ENCODE measurements around the gene PRR20A.
"Not testable (repeated sequence)": the region's sequence is repeated elsewhere in the genome, so short reads cannot be mapped to it uniquely, and the experiment has no call there.

Gene PRR20A

DNA sequence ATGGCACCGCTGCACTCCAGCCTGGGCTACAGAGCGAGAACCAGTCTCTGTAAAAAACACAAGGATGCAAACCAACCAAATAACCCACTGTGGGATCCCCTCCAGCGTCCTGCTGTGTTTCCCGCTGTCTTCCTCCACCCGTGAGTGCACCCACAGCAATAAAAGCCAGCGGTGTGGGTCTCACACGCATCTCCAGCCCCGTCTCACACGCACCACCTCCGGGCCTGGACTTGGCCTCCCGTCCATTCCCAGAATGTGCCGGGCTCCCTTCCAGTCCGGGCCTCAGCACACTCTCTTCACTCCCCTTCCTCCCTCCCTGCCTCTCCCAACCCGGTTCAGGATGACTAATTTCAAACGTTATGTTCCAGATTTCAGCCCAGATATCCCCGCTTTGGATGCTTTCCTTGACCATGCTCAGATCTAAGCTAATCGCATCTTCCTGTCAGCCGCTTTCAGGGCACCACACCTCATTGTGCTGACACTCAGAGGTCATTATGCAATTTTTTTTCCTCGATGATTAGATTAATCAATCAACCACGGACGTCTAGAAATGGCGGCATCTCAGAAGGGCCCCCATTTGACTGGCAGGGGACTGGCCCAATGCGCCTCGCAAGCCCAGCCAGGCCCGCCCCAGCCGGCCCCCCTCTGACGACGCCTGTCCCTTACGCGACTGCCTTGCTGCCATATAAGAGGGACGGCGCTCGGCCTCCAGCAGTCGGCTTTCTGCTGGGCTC lies at the start of gene PRR20A:
Gene PRR20A (plus strand): TSS at position 684 of the 734 bp plus-strand sequence. CDS start 387 bp downstream, outside the sequence.
- DNase-seq, result not testable (repeated sequence)

DNA sequence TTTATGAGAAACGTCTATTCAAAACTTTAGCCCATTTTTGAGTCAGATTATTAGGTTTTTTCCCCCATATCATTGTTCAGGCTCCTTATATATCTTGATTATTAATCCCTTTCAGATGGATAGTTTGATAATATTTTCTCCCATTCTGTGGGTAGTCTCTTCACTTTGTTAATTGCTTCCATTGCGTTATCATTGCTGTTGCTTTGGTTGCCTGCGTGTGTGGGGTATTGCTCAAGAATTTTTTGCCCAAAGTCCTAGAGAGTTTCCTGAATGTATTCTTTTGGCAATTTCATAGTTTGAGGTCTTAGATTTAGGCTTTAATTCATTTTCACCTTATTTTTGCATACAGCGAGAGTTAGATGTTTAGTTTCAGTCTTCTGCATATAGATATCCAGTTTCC lies 25.8 kb upstream of the PRR20A start:
- no peak for DNase-seq

DNA sequence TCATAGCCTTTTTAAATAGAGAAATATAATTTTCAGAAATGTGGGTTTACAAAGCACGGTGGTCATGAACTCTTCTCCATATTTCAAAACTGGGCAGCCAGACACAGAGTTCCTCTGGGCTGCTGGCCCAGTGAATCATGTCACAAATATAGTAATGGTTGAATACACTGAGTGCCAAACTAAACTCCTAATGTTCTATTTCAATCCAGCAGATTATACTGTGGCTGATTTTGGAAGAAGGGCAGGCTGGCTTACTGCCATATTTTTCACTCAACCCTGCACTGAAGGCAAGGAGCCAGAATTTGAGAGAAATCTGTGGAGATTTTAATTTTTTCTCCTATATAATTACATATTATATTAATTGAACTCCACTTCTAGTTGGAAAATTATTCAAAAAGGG lies 17.0 kb upstream of the PRR20A start:
- no peak for DNase-seq

DNA sequence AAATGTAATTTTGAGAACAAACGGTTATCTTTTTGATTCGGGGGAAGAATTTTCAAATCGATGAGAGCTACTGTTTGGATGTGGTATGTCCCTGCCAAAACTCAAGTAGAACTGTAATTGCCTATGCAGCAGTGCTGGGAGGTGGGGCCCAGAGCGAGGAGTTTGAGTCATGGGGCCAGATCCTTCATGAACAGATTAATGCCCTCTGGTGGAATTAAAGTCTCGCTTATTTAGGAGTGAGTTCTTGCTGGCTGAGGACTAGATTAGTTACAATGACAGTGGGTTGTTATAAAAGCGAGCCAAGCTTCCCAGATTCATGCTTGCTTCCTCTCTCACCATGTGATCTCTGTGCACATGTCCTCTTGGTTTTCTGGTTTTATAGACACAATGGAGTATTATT lies 11.8 kb upstream of the PRR20A start:
- no peak for DNase-seq

DNA sequence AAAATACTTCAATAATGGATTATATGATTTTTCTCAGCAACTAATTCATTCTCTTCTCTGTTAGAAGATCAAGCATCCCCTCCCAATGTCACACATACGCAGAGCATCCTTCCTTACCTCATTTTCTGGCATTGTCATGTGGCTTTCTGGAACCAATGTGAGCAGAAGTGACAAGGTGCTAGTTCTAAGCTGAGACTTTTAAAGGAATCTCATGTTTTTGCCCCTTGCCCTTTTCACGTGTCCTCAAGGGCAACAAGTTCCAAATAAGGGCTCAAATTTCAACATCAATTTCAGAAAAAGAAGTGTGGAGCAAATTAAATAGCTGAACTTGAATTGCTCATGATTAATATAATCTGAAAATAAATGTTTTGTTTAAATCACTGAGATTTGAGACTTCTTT lies 4.6 kb upstream of the PRR20A start:
- no peak for DNase-seq

DNA sequence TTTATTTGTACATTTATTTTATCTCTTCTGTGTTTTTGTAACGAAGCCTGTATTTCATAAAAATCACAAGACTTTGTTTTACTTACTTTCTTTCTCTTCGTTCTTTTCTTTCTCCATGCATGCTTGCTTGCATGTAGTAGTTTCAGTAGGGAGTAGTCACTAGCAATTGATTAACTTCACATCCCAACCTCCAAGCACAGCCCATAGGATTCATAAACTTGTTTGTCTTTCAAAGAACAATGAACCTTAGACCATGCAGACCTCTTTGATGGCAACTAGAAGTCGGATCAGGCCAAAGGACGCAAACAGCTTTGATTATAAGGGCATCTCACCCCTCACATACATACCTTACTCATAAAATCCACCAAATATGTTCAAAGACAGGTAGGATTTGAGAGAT lies 3.1 kb upstream of the PRR20A start:
- DNase-seq, result no peak

DNA sequence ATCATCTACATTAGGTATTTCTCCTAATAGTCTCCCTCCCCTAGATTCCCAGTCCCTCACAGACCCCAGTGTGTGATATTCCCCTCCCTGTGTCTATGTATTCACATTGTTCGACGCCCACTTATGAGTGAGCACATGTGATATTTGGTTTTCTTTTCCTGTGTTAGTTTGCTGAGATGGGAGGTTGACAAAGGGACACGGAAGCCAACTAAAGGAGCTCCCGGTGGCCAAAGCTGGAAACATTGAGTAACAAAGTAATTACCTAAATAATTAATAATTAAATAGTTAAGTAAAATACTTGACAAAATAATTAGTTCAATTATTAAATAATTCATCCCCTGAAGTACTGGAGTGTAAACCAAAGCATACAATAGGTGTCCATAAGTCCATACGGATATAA lies 1.7 kb upstream of the PRR20A start:
- no peak for DNase-seq

DNA sequence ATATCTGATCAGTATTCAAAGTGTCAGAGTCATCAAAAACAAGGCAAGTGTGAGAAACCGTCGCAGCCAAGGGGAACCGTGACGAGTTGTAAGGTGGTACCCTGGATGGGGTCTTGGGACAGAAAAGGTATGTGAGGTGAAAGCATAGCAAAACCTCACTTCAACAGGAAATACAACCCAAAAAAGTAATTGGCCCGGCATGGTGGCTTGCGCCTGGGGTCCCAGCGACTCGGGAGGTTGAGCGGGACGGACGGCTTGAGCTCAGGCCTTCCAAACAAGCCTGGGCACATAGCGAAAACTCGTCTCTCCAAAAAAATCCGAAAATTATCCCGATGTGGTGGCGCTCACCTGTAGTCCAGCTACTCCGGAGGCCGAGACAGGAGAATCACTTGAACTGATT lies 937 bp upstream of the PRR20A start:
- not testable (repeated sequence) for DNase-seq

DNA sequence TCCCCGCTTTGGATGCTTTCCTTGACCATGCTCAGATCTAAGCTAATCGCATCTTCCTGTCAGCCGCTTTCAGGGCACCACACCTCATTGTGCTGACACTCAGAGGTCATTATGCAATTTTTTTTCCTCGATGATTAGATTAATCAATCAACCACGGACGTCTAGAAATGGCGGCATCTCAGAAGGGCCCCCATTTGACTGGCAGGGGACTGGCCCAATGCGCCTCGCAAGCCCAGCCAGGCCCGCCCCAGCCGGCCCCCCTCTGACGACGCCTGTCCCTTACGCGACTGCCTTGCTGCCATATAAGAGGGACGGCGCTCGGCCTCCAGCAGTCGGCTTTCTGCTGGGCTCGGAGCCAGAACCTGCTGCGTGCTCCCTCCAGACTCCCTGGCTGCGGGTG lies 6.5 kb downstream of the PRR20A start, which contains the start of gene PRR20B:
Gene PRR20B (plus strand): TSS at position 301 of the 400 bp plus-strand sequence. CDS start 387 bp downstream, outside the sequence.
- not testable (repeated sequence) for DNase-seq

DNA sequence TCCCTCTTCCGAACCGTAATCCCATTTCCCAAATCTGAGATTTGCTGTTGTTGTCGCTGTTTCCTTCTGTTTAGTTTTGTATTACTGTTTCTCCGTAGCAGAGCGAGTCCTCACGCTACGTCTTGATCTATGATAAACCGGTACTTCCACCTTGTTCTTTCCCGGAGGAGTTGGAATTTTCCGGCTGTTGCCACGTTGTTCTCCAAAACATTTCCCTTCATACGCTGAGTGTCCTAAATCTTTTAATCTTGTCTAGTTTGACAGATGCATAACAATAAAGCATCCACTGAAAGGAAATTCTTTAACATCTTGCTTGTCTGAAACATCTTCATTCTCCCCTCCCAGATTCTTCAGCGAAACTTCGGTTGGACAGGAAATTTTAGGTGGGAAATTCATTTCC lies 7.4 kb downstream of the PRR20A start:
- not testable (repeated sequence) for DNase-seq

DNA sequence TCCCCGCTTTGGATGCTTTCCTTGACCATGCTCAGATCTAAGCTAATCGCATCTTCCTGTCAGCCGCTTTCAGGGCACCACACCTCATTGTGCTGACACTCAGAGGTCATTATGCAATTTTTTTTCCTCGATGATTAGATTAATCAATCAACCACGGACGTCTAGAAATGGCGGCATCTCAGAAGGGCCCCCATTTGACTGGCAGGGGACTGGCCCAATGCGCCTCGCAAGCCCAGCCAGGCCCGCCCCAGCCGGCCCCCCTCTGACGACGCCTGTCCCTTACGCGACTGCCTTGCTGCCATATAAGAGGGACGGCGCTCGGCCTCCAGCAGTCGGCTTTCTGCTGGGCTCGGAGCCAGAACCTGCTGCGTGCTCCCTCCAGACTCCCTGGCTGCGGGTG lies 13.0 kb downstream of the PRR20A start, which contains the start of gene PRR20C:
Gene PRR20C (plus strand): TSS at position 301 of the 400 bp plus-strand sequence. CDS start 387 bp downstream, outside the sequence.
- not testable (repeated sequence) for DNase-seq

DNA sequence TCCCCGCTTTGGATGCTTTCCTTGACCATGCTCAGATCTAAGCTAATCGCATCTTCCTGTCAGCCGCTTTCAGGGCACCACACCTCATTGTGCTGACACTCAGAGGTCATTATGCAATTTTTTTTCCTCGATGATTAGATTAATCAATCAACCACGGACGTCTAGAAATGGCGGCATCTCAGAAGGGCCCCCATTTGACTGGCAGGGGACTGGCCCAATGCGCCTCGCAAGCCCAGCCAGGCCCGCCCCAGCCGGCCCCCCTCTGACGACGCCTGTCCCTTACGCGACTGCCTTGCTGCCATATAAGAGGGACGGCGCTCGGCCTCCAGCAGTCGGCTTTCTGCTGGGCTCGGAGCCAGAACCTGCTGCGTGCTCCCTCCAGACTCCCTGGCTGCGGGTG lies 19.6 kb downstream of the PRR20A start, which contains the start of gene PRR20D:
Gene PRR20D (plus strand): TSS at position 301 of the 400 bp plus-strand sequence. CDS start 387 bp downstream, outside the sequence.
- DNase-seq, result not testable (repeated sequence)

DNA sequence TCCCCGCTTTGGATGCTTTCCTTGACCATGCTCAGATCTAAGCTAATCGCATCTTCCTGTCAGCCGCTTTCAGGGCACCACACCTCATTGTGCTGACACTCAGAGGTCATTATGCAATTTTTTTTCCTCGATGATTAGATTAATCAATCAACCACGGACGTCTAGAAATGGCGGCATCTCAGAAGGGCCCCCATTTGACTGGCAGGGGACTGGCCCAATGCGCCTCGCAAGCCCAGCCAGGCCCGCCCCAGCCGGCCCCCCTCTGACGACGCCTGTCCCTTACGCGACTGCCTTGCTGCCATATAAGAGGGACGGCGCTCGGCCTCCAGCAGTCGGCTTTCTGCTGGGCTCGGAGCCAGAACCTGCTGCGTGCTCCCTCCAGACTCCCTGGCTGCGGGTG lies 26.2 kb downstream of the PRR20A start, which contains the start of gene PRR20E:
Gene PRR20E (plus strand): TSS at position 301 of the 400 bp plus-strand sequence. CDS start 387 bp downstream, outside the sequence.
- not testable (repeated sequence) for DNase-seq

DNA sequence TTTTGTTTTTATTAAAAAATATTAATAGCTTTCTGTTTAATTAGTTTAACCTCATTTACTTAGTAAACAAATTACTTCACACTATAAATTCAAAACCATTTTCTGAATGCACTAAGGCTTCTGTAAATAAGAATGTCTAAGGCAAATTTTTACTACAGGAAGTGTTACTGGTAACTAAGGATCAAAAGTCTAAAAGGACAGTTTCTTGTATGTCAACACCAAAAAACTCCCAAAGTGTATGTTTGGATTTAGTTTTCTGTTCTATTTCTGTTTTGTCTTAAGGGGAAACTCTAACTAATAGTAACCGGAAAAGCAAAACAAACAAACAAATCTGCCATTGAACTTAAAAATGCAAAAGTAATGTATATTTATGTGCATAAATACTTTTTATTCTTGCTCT lies 50.9 kb downstream of the PRR20A start:
- no peak for DNase-seq

All from stimulated activated CD4-positive, alpha-beta T cell treated with anti-CD3 and anti-CD28 coated beads, Interleukin-1b, Interleukin-23, amount 100 ng/mL, for 48 hours (primary cell).